Measurements from ENCODE around the gene PPP6C.

GRCh38 chr9:125121146-125121545, 68.5 kb downstream of the PPP6C start:
- TF ChIP-seq CTCF (IDR thresholded peaks at IDR 0.05; ENCODE audit: low read length) = no peak
- no peak for TF ChIP-seq EZH2 (optimal IDR thresholded peaks at IDR 0.05; ENCODE audit: low read depth, low read length)

Measured in MM.1S (cell line).